IMR-90 (cell line): Measurements from ENCODE around the gene ANKRD44. TPM values are rescaled to one million over a fixed set of nuclear protein-coding genes. Genes with fewer than 3 reads are reported as not detected.

Experiments
- ATAC-seq: fragments of 200-7000 bp; cut with Tn5 transposase; 2 replicates; pipeline ENCODE4 v1.9.1; 2020; ENCODE audit warnings: low read depth, mild to moderate bottlenecking, moderate library complexity
- BruUV-seq: library from RNA; stranded (reverse); fragments of 400-500 nt; replicated peaks from 2 replicates; lab custom pipeline; 2021; lab: Mats Ljungman, UMichigan
- CTCF ChIA-PET: fragments of 300-600 bp; formaldehyde crosslinking; extraction: SDS; loops from one replicate; lab custom pipeline; 2021; ENCODE audit warnings: antibody characterized with exemption; lab: Yijun Ruan, JAX
- POLR2A ChIA-PET: fragments of 300-600 bp; sonication (Branson Sonifier 250); formaldehyde crosslinking; loops from one replicate; lab custom pipeline; 2022; ENCODE audit warnings: antibody characterized with exemption; ENCODE audit not compliant: unreplicated experiment; lab: Charles Lee
- DNase-seq: peaks from one replicate; pipeline ENCODE4 v3.0.0; 2013
- H2AFZ ChIP-seq: replicated peaks from 2 replicates; pipeline ENCODE3; 2013; ENCODE audit warnings: low read length, mild to moderate bottlenecking; ENCODE audit not compliant: poor library complexity
- H2AK5ac ChIP-seq: 2 replicates; pipeline ENCODE4 v1.6.1; 2013; ENCODE audit warnings: low read depth, low read length, inconsistent platforms
- H2AK9ac ChIP-seq: replicated peaks from 2 replicates; pipeline ENCODE3; 2013; ENCODE audit warnings: mild to moderate bottlenecking, low read depth, low read length, moderate library complexity; ENCODE audit not compliant: poor library complexity
- H2BK120ac ChIP-seq: 2 replicates; pipeline ENCODE4 v1.6.1; 2013; ENCODE audit warnings: low read depth, low read length, inconsistent platforms
- H2BK15ac ChIP-seq: 3 replicates; pipeline ENCODE4 v1.6.1; 2013; ENCODE audit warnings: low read depth, low read length, inconsistent platforms
- H2BK20ac ChIP-seq: 2 replicates; pipeline ENCODE4 v1.6.1; 2013; ENCODE audit warnings: low read depth, mild to moderate bottlenecking, inconsistent platforms, low read length, moderate library complexity
- H2BK5ac ChIP-seq: 2 replicates; pipeline ENCODE4 v1.6.1; 2013; ENCODE audit warnings: mild to moderate bottlenecking, low read depth, low read length, inconsistent platforms; ENCODE audit not compliant: poor library complexity, severe bottlenecking
- H3K14ac ChIP-seq: replicated peaks from 2 replicates; pipeline ENCODE4 v1.6.1; 2013; ENCODE audit warnings: low read depth, low read length, inconsistent platforms
- H3K18ac ChIP-seq: 2 replicates; pipeline ENCODE4 v1.6.1; 2013; ENCODE audit warnings: low read depth, low read length, control low read depth
- H3K23ac ChIP-seq: 2 replicates; pipeline ENCODE4 v1.6.1; 2013; ENCODE audit warnings: low read depth, low read length, inconsistent platforms
- H3K27ac ChIP-seq: 2 replicates; pipeline ENCODE4 v1.5.1; 2013; ENCODE audit warnings: mild to moderate bottlenecking, control low read depth, low read length; ENCODE audit not compliant: insufficient read depth
- H3K27me3 ChIP-seq: 2 replicates; pipeline ENCODE4 v1.6.1; 2013; ENCODE audit warnings: low read length; ENCODE audit not compliant: control insufficient read depth, insufficient read depth
- H3K36me3 ChIP-seq: 2 replicates; pipeline ENCODE4 v1.6.1; 2013; ENCODE audit warnings: low read length, mixed read lengths; ENCODE audit not compliant: control insufficient read depth, insufficient read depth
- H3K4ac ChIP-seq: 2 replicates; pipeline ENCODE4 v1.6.1; 2013; ENCODE audit warnings: low read depth, low read length, inconsistent platforms
- H3K4me1 ChIP-seq: 2 replicates; pipeline ENCODE4 v1.6.1; 2013; ENCODE audit warnings: low read length, mixed read lengths; ENCODE audit not compliant: control insufficient read depth, insufficient read depth
- H3K4me2 ChIP-seq: 2 replicates; pipeline ENCODE4 v1.6.1; 2013; ENCODE audit warnings: low read depth, mild to moderate bottlenecking, control low read depth, low read length, moderate library complexity
- H3K4me3 ChIP-seq: 2 replicates; pipeline ENCODE4 v1.5.1; 2013; ENCODE audit warnings: low read depth, mild to moderate bottlenecking, control low read depth, low read length, moderate library complexity; ENCODE audit not compliant: insufficient read depth
- H3K56ac ChIP-seq: 2 replicates; pipeline ENCODE4 v1.6.1; 2013; ENCODE audit warnings: low read length, inconsistent platforms; ENCODE audit not compliant: insufficient read depth; ENCODE audit errors: extremely low read depth
- H3K79me1 ChIP-seq, 2 experiments: 2 replicates each; pipeline ENCODE4 v1.6.1; 2013; ENCODE audit warnings: low read length in 2 of 2, inconsistent platforms in 1 of 2, low read depth in 1 of 2
- H3K9ac ChIP-seq: 2 replicates; pipeline ENCODE4 v1.6.1; 2013; ENCODE audit warnings: low read depth, low read length, control low read depth
- H3K9me1 ChIP-seq: 2 replicates; pipeline ENCODE4 v1.6.1; 2013; ENCODE audit warnings: low read length, inconsistent platforms; ENCODE audit not compliant: insufficient read depth
- H3K9me3 ChIP-seq: 2 replicates; pipeline ENCODE4 v1.6.1; 2013; ENCODE audit warnings: low read length; ENCODE audit not compliant: control insufficient read depth, insufficient read depth
- H4K20me1 ChIP-seq: 2 replicates; pipeline ENCODE4 v1.6.1; 2013; ENCODE audit warnings: low read length, inconsistent platforms; ENCODE audit not compliant: insufficient read depth
- H4K5ac ChIP-seq: 2 replicates; pipeline ENCODE4 v1.6.1; 2013; ENCODE audit warnings: mild to moderate bottlenecking, low read depth, low read length, control low read depth
- H4K8ac ChIP-seq, 2 experiments: 2 replicates each; pipeline ENCODE4 v1.6.1; 2013; ENCODE audit warnings: low read depth in 2 of 2, low read length in 2 of 2, control low read depth in 1 of 2, inconsistent platforms in 1 of 2
- H4K91ac ChIP-seq: 2 replicates; pipeline ENCODE4 v1.6.1; 2013; ENCODE audit warnings: low read depth, low read length, inconsistent platforms; ENCODE audit not compliant: insufficient read depth
- CEBPB ChIP-seq: IDR thresholded peaks from 2 replicates; pipeline ENCODE4 v1.6.1; 2012; ENCODE audit warnings: low read depth, low read length, improper control_type of control experiment
- CTCF ChIP-seq: conservative IDR thresholded peaks from 2 replicates; pipeline ENCODE4 v1.5.1; 2012; ENCODE audit warnings: mild to moderate bottlenecking, low read depth, low read length, improper control_type of control experiment
- MXI1 ChIP-seq: IDR thresholded peaks from 2 replicates; pipeline ENCODE4 v1.6.1; 2012; ENCODE audit warnings: low read depth, mild to moderate bottlenecking, low read length, moderate library complexity, borderline replicate concordance
- dilution Hi-C: fragments of 300-500 bp; cut with HindIII; formaldehyde crosslinking; loops from one replicate; pipeline ENCODE4 v1.14.3; 2018; ENCODE audit warnings: low sequenced_read_pairs; ENCODE audit not compliant: unreplicated experiment
- in situ Hi-C: fragments of 300-500 bp; cut with MboI; formaldehyde crosslinking; loops from 3 replicates; pipeline ENCODE4 v1.14.3; 2019; ENCODE audit warnings: low sequenced_read_pairs, inconsistent platforms, mixed read lengths
- intact Hi-C: fragments of 100-400 bp; cut with micrococcal nuclease; formaldehyde crosslinking; loops from 2 replicates; pipeline ENCODE4 v1.10.0; 2022
- polyA plus RNA-seq, 3 experiments: library from polyadenylated mRNA; depleted of rRNA; stranded (reverse); fragments of >200 nt; gene quantifications; 2 replicates each; pipeline ENCODE4 v1.2.3, GENCODE V29; 2012; ENCODE audit warnings: low replicate concordance in 1 of 3
- total RNA-seq: library from RNA; depleted of rRNA; stranded (reverse); fragments of >200 nt; gene quantifications from 2 replicates; pipeline ENCODE4 v1.2.3, GENCODE V29; 2012

Gene ANKRD44
- total and polyA plus RNA-seq, 2 of the 4 experiments (the other 2 are of a cell fraction), result 5.2 to 15.6 TPM

- Histone ChIP-seq H2BK120ac (no peak overlapping the region), H3K9me3 (no peaks in the 10 kb centered on the region), H3K4me3 (no peak overlapping the region), H2BK15ac (no peak overlapping the region), H3K27me3 (no peaks in the 10 kb centered on the region), H3K27ac (no peak overlapping the region), H2BK20ac (no peak overlapping the region), H2AK5ac (no peak overlapping the region), H4K91ac (no peak overlapping the region), H2AK9ac (no peak overlapping the region), H3K4me2 (no peak overlapping the region), H3K9me1 (peaks cover 2% of the 10 kb centered on the region; the same call in 1 of the 2 replicates), H3K4ac (no peak overlapping the region), H3K79me1 (no peaks in the 10 kb centered on the region), H3K4me1 (no peaks in the 10 kb centered on the region), H3K9ac (no peak overlapping the region), H3K36me3 (no peaks in the 10 kb centered on the region), H3K56ac (no peak overlapping the region), H2AFZ (no peak overlapping the region), H4K5ac (no peak overlapping the region), H3K18ac (no peak overlapping the region), H2BK5ac (no peak overlapping the region), H4K20me1 (no peaks in the 10 kb centered on the region), H4K8ac (no peak overlapping the region), H3K23ac (no peak overlapping the region), H3K14ac (no peak overlapping the region)
- intact Hi-C loops, result no loop called here
- ChIA-PET CTCF (no interaction called here), POLR2A (no interaction called here)
- in situ Hi-C loops, result no loop called here
- no peak for ATAC-seq
- BruUV-seq, result no TSS peak
- no peak for TF ChIP-seq MXI1
- TF ChIP-seq CTCF, result no peak
- no peak for TF ChIP-seq CEBPB
- no peak for DNase-seq
- dilution Hi-C loops, result no loop called here
Observed at GRCh38 chr2:196961889-196962288, 348.7 kb downstream of the ANKRD44 start.
